Fibroblast of mammary gland (primary cell): ENCODE results near the gene PPA2.
A peak's percentile ranks its signal among the peaks of the same experiment; 100 is the strongest.

ENCODE experiments used
- DNase-seq: peaks from one replicate; pipeline ENCODE4 v3.0.0-alpha.2; 2010; ENCODE audit warnings: low read depth
- H3K4me3 ChIP-seq: 2 replicates; pipeline ENCODE4 v1.5.1; 2011; ENCODE audit warnings: low read depth, mild to moderate bottlenecking, low read length, moderate library complexity; ENCODE audit not compliant: control insufficient read depth
- TF ChIP-seq, protein P1 (sequence below): conservative IDR thresholded peaks from 2 replicates; pipeline ENCODE4 v1.5.1; 2011; ENCODE audit warnings: low read depth, low read length, inconsistent platforms; ENCODE audit not compliant: control insufficient read depth, insufficient read depth

The PPA2 gene

DNA sequence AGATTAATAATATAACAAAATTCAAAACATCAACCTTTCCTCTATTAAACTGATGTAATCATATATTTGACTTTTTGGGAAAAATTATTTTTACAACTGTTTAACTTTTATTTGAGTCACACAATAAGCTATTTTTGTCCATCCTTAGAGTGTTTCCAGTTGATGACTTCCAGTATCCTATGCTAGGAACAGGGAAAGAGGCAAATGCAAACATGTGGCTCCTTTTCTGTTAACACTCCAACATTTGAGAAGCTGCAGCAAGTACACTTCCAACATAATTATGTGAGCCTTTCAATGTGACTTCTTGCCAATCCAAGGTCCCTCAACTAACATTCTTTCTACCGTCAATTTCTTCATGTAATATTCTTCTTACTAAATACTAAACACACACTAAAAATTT, 117.7 kb downstream of the PPA2 start:
- TF ChIP-seq, protein P1, sequence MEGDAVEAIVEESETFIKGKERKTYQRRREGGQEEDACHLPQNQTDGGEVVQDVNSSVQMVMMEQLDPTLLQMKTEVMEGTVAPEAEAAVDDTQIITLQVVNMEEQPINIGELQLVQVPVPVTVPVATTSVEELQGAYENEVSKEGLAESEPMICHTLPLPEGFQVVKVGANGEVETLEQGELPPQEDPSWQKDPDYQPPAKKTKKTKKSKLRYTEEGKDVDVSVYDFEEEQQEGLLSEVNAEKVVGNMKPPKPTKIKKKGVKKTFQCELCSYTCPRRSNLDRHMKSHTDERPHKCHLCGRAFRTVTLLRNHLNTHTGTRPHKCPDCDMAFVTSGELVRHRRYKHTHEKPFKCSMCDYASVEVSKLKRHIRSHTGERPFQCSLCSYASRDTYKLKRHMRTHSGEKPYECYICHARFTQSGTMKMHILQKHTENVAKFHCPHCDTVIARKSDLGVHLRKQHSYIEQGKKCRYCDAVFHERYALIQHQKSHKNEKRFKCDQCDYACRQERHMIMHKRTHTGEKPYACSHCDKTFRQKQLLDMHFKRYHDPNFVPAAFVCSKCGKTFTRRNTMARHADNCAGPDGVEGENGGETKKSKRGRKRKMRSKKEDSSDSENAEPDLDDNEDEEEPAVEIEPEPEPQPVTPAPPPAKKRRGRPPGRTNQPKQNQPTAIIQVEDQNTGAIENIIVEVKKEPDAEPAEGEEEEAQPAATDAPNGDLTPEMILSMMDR: no peak
- no peak for DNase-seq
- H3K4me3 ChIP-seq: no peak overlapping the region

DNA sequence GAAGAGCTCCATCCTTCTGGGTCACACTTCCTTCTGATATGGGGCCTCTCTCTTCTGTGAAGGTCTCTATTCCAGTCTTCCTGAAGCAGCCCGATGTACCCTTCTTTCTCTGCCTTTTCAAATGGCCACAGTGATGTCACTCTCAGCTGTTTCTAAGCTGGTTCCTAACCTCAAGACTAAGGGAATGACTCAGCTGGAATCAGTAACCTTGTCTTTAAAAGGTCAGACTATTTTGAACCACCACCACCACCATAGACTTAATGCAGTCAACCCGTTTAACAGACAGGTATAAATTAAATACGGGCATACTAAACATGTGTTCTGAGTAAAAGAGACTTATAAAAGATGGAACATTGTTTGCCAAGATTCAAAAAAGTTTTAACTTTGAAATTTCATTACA, 121.0 kb downstream of the PPA2 start:
- DNase-seq: peak; percentile 45
- TF ChIP-seq, protein P1: no peak
- H3K4me3 ChIP-seq: no peak overlapping the region

DNA sequence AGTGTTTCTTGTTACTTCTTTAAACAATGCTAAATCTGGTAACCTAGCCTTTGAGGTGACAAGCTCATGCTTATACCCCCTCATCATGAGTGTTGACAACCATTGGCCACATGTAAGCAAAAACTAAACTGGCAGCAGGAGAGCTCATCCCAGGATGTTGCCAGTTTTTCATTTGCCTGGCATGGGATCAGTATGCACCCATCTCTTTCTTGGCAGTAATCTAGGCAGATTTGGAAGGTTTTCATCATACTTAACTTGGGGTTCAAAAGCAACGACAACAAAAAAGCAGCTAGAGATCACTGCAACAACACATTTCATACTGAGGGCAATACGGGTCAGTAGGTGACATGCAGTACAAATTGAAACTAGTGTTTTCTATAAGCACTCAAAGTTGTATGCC, 122.0 kb downstream of the PPA2 start:
- DNase-seq: no peak
- TF ChIP-seq, protein P1: no peak
- no peak overlapping the region for H3K4me3 ChIP-seq

DNA sequence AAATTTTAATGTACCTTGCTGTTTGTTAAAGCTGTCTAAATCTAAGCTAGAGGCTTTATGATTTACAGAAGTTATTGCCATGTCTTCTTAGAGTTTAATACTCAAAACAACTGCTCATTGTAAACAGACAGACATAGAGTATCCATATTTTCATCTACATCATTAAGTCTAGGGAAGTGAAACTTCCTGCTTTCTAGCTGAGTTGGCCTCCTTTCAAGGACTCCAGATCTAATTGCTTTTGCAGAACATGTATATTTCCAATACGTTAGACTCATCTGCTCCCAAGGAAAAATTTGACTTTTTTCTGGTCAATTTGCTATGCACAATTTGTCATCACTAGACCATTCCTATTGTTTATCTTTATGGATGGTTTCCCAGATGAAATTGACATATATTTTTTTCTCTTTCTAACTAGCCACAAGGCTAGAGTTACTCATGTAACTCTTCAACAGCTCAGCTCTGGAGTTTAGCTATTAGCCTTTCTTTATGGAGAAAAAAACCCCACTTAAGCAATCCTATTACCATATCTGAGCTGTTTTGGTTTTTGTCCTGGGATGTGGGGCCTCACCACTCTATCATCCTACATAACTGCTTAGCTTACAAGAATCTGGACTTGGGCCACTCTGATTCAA, 122.9 kb downstream of the PPA2 start:
- TF ChIP-seq, protein P1: no peak
- peak; percentile 25 for DNase-seq
- no peak overlapping the region for H3K4me3 ChIP-seq

DNA sequence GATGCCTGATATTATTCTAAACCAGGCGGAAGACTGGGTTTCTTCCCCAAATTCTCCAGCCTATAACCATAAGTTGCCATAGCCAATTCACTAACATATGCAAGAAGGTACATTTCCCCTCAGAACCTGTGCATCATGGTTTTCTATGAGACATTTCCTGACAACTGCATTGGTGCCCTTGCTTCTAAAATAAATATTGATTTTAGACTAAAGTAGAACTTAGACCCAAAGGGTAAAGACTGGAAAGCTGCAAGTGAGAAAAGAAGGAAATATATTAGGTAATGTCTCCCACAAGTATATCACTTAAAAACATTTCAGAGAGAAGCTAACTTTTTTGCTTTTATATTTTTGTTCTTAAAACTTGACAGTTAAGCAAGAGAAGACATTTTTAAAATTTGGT, 125.1 kb downstream of the PPA2 start:
- TF ChIP-seq, protein P1: no peak
- H3K4me3 ChIP-seq: no peak overlapping the region
- no peak for DNase-seq

DNA sequence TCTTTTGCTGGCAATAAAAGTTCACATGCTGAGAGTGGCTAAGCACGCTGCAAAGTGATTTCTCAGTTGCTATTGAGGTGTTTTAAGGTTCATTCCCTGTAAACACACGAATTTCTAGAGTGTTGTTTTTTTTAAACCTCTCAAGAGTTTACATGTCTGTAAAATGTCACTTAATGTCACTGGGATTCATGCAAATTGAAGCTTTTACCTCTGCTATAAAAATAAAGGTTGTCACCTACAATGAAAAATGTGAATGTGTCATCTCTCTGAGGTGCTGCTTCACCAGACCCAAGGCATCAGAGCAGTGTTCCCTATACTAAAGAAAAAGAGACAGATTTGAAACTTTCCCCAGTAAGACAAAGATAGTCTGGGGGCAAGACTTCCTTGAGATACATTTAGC, 127.0 kb downstream of the PPA2 start:
- DNase-seq: no peak
- no peak overlapping the region for H3K4me3 ChIP-seq
- TF ChIP-seq, protein P1: no peak

DNA sequence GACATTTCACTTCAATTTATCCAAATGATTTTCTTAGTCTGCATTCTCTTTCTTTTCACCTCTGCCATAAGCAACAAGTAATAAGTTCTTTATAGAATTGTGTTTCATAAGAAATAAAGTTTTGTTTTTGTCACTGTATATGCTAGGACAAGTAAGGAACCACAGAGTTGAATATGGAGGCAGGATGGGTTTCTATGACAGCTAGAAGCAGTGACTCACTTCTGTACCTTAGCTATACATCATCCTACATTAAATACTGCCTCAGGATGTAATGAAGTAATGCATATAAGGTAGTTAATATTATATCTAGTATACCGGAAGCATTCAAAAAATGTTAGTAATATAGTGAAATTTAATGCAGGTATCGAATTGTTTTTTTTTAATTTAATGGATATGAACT, 128.0 kb downstream of the PPA2 start:
- no peak for DNase-seq
- TF ChIP-seq, protein P1: no peak
- H3K4me3 ChIP-seq: no peak overlapping the region
